Spinal cord (tissue), 10 donors: ENCODE measurements around the gene EME2. TPM values are rescaled to one million over a fixed set of nuclear protein-coding genes. Genes with fewer than 3 reads are reported as not detected.

Experiments
- DNase-seq, 6 donors: peaks; one replicate each; pipeline versions ENCODE4 v3.0.0 to v3.0.0-alpha.2; 2013 to 2015; ENCODE audit warnings: low spot score in 6 of 6, low read depth in 4 of 6
- H3K27ac ChIP-seq: one replicate; pipeline ENCODE4 v1.5.1; 2013; ENCODE audit warnings: low read depth, low read length, control low read depth
- H3K27me3 ChIP-seq: one replicate; pipeline ENCODE4 v1.6.1; 2013; ENCODE audit warnings: low read length; ENCODE audit not compliant: control insufficient read depth, insufficient read depth
- H3K36me3 ChIP-seq: one replicate; pipeline ENCODE4 v1.6.1; 2013; ENCODE audit warnings: low read length; ENCODE audit not compliant: control insufficient read depth, insufficient read depth
- H3K4me1 ChIP-seq: one replicate; pipeline ENCODE4 v1.6.1; 2013; ENCODE audit warnings: low read length; ENCODE audit not compliant: control insufficient read depth, insufficient read depth
- H3K4me3 ChIP-seq: one replicate; pipeline ENCODE4 v1.5.1; 2013; ENCODE audit warnings: low read depth, low read length, control low read depth
- H3K9me3 ChIP-seq: one replicate; pipeline ENCODE4 v1.6.1; 2013; ENCODE audit warnings: low read length; ENCODE audit not compliant: control insufficient read depth, insufficient read depth
- WGBS: methylation state at CpG from one replicate; pipeline ENCODE4 v1.1.5; 2013; ENCODE audit warnings: missing lambda C conversion rate; ENCODE audit not compliant: insufficient coverage; 5-methylcytosine and 5-hydroxymethylcytosine counted together
- polyA plus RNA-seq, 2 donors: library from polyadenylated mRNA; unstranded; fragments of 120-200 nt; gene quantifications; one replicate each; pipeline ENCODE4 v1.2.1, GENCODE V29; 2013; ENCODE audit not compliant: insufficient read length in 2 of 2
- total RNA-seq, 2 donors: library from RNA; depleted of rRNA in 1 of 2; stranded (reverse); fragments of 120-200 nt in 1 of 2; fragments of >200 nt in 1 of 2; gene quantifications; one replicate each; pipeline versions ENCODE4 v1.2.3 to v1.2.4, GENCODE V29; 2013 to 2014
- donor health status: healthy.

The EME2 gene
- total and polyA plus RNA-seq, 4 donors, result 6.5 to 20.7 (median 16.4) TPM

GRCh38 chr16:1789643-1790045 is 17.0 kb downstream of the EME2 start:
- DNase-seq, result no peak
- no peak overlapping the region for H3K27ac ChIP-seq

GRCh38 chr16:1790261-1790610 is 17.6 kb downstream of the EME2 start:
- no peaks in the 10 kb centered on the region for H3K9me3 ChIP-seq
- H3K4me3 ChIP-seq, result no peak overlapping the region

More at GRCh38 chr16:1789643-1790045, 17.0 kb downstream of the EME2 start:
- 100% methylated on average over 5 of the region's 25 CpGs for WGBS
- Histone ChIP-seq H3K9me3 (no peaks in the 10 kb centered on the region), H3K4me1 (peaks cover 5% of the 10 kb centered on the region), H3K27me3 (no peaks in the 10 kb centered on the region), H3K36me3 (peaks cover 99% of the 10 kb centered on the region), H3K4me3 (no peak overlapping the region)

GRCh38 chr16:1790611-1791255 is 18.1 kb downstream of the EME2 start:
- no peaks in the 10 kb centered on the region for H3K27me3 ChIP-seq
- H3K4me3 ChIP-seq, result no peak overlapping the region
- no peaks in the 10 kb centered on the region for H3K9me3 ChIP-seq
- peaks cover 95% of the 10 kb centered on the region for H3K36me3 ChIP-seq
- WGBS, result 95% methylated on average over 44 of the region's 44 CpGs
- DNase-seq, result no peak
- no peak overlapping the region for H3K27ac ChIP-seq
- H3K4me1 ChIP-seq, result no peaks in the 10 kb centered on the region

More at GRCh38 chr16:1790261-1790610, 17.6 kb downstream of the EME2 start:
- WGBS, result 92% methylated on average over 15 of the region's 15 CpGs
- DNase-seq, result no peak
- peaks cover under 1% of the 10 kb centered on the region for H3K4me1 ChIP-seq
- H3K36me3 ChIP-seq, result peaks cover 98% of the 10 kb centered on the region
- H3K27me3 ChIP-seq, result no peaks in the 10 kb centered on the region
- no peak overlapping the region for H3K27ac ChIP-seq

GRCh38 chr16:1791256-1791942 is 18.8 kb downstream of the EME2 start:
- Histone ChIP-seq H3K36me3 (peaks cover 89% of the 10 kb centered on the region), H3K4me3 (no peak overlapping the region), H3K27ac (no peak overlapping the region), H3K27me3 (no peaks in the 10 kb centered on the region), H3K4me1 (no peaks in the 10 kb centered on the region), H3K9me3 (no peaks in the 10 kb centered on the region)
- no peak for DNase-seq
- 96% methylated on average over 53 of the region's 53 CpGs for WGBS

GRCh38 chr16:1791943-1792812 is 19.6 kb downstream of the EME2 start:
- Histone ChIP-seq H3K4me3 (no peak overlapping the region), H3K9me3 (no peaks in the 10 kb centered on the region), H3K27ac (no peak overlapping the region), H3K4me1 (no peaks in the 10 kb centered on the region), H3K36me3 (peaks cover 81% of the 10 kb centered on the region), H3K27me3 (no peaks in the 10 kb centered on the region)
- DNase-seq, result no peak
- 88% methylated on average over 59 of the region's 59 CpGs for WGBS

GRCh38 chr16:1792836-1793577 is 20.4 kb downstream of the EME2 start:
- H3K27me3 ChIP-seq, result no peaks in the 10 kb centered on the region
- 89% methylated on average over 32 of the region's 33 CpGs for whole genome bisulfite sequencing
- no peak overlapping the region for H3K27ac ChIP-seq
- H3K9me3 ChIP-seq, result peaks cover 3% of the 10 kb centered on the region
- no peak overlapping the region for H3K4me3 ChIP-seq
- no peaks in the 10 kb centered on the region for H3K4me1 ChIP-seq
- peaks cover 72% of the 10 kb centered on the region for H3K36me3 ChIP-seq
- no peak for DNase-seq

- no peak within 1 kb of the TSS for H3K27ac ChIP-seq
- no peak within 1 kb of the TSS for H3K4me3 ChIP-seq
- WGBS, result 70% methylated on average over 28 of the region's 28 CpGs
- H3K36me3 ChIP-seq, result peaks cover 66% of the 10 kb centered on the region
- peaks cover 5% of the 10 kb centered on the region for H3K9me3 ChIP-seq
- H3K27me3 ChIP-seq, result no peaks in the 10 kb centered on the region
- H3K4me1 ChIP-seq, result no peaks in the 10 kb centered on the region
- no peak for DNase-seq
These were observed 21.1 kb downstream of the EME2 start, which contains the start of gene IGFALS for GRCh38 chr16:1793578-1794220. IGFALS (minus strand) TSS chr16:1793705; CDS start chr16:1793652, 53 bp downstream.

- 69% methylated on average over 18 of the region's 18 CpGs for WGBS
- DNase-seq, result no peak
These were observed 21.7 kb downstream of the EME2 start for GRCh38 chr16:1794221-1794871.

More at GRCh38 chr16:1794221-1794871, 21.7 kb downstream of the EME2 start:
- no peak overlapping the region for H3K27ac ChIP-seq
- H3K4me1 ChIP-seq, result no peaks in the 10 kb centered on the region
- H3K27me3 ChIP-seq, result no peaks in the 10 kb centered on the region
- peaks cover 59% of the 10 kb centered on the region for H3K36me3 ChIP-seq
- H3K4me3 ChIP-seq, result no peak overlapping the region
- peaks cover 5% of the 10 kb centered on the region for H3K9me3 ChIP-seq
